Activated naive CD4-positive, alpha-beta T cell treated with anti-CD3 and anti-CD28 coated beads, Interleukin-2, amount 50 U/mL, for 16 hours (primary cell): ENCODE measurements around the gene TSSK3.
"Not testable (repeated sequence)": the region's sequence is repeated elsewhere in the genome, so short reads cannot be mapped to it uniquely, and the experiment has no call there.

Experiments used
- DNase-seq: peaks from one replicate; pipeline ENCODE4 v3.0.0-alpha.2; 2020

Gene TSSK3

GRCh38 chr1:32365445-32365844, 3.1 kb downstream of the TSSK3 start:
- no peak for DNase-seq

GRCh38 chr1:32367912-32368635, 5.7 kb downstream of the TSSK3 start:
- DNase-seq, result no peak

DNA sequence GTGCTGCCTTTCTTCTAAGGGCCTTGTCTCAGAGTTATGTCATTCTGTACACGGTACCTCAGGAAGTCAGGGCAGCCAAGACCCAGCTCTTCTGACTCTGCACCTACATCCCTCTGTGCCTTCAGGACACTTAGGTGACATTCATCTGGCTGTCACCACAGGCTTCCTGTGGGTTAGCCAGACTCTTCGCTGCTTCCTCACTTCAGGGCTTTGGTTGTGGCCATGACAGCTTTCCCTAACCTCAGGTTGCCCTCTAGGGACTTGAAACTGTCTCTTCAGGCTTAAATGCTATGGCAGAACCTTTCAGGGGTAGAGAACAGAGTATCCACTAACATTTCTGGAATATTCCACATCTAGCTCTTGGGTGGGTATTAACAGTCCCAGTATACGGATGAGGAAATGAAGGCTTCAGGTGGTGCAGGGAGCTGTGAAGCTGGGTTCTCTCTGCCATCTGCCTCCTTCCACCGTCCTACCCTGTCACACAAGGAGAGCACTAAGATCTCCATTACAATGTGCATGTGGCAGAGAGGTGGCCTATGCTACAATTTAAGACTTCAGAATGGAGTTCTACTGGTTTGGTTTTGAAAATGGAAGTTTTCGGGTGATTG, 9.9 kb downstream of the TSSK3 start:
- no peak for DNase-seq

DNA sequence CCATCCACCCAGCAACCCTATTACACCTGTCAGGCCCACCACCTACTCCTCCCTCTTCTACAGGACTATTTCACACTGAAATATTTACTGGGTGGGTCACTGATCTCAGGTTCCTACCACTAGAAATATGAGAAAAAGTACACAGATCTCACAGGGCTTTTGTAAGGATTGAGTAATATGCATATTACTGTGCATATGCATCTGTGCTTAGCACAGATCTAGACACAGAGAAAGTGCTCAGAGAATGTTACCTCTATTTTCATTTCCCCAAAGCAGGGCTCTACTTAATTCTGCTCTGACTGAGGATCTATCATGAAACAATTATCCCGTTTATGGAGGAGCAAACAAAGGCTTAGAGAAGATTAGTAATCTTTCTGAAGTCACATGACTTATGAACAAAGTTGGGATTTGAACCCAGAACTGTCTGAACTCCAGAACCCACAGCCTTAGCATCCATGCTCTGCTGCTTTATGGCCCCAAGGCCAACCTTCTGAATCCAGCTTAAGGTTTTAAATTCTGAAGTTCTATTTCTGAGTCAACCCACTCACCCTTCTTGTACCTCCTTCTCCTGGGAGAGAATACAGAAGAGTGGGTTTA, 11.8 kb downstream of the TSSK3 start:
- no peak for DNase-seq

DNA sequence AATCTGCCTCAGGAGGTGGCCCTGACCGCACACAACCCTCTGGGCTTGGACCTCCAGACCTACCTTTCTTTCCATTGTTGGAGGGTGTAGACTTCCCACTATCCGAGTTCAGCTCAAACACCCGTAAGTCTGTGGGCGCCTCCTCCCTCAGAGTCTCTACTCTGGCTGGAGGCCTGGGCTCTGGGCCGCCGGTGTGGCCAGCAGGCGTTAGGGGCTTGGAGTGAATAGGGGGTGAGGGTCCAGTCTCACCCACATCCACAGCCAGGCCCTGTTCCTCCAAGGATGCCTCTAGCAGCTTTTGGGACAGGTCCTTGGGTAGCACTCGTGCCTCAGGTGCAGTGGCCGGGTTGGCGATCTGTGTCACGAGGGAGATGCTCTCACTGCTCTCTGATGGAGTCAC, 13.9 kb downstream of the TSSK3 start:
- DNase-seq, result no peak

DNA sequence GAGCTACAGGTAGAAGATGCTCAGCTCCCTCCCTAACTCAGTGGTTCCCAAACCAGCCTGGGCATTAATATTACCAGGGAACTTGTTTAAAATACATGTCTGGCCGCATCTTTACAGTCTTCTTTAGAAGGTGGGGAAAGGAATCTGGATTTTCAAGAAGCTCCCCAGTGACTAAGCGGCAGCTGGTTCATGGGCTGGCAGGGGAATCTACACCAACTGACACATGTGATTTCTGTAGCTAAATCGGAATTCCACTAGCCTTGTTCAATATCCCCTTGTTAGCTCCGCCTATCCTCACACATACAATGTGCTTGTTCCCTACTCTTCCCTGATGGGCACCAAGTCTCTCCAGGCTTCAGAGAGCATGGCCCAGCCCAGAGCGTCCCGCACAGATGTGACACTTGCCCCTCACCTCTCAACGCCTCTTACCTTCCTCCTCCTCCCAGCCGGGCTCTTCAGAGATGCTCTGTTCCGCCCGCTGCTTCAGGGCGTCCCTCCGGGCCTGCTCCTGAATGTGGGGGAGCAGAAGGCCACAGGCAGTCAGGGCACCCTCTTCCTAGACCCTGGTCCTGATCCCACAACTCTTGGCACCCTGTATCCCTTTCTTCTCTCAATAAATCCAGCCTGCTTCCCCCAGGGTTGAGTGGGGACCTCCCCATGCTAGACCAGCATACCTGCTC, 15.3 kb downstream of the TSSK3 start:
- no peak for DNase-seq

- no peak for DNase-seq
Observed at GRCh38 chr1:32380057-32380456, 17.7 kb downstream of the TSSK3 start.

- no peak for DNase-seq
Observed at GRCh38 chr1:32386676-32387392, 24.5 kb downstream of the TSSK3 start.

GRCh38 chr1:32388641-32389040, 26.3 kb downstream of the TSSK3 start:
- DNase-seq, result no peak

GRCh38 chr1:32390904-32391870, 28.8 kb downstream of the TSSK3 start:
- no peak for DNase-seq

DNA sequence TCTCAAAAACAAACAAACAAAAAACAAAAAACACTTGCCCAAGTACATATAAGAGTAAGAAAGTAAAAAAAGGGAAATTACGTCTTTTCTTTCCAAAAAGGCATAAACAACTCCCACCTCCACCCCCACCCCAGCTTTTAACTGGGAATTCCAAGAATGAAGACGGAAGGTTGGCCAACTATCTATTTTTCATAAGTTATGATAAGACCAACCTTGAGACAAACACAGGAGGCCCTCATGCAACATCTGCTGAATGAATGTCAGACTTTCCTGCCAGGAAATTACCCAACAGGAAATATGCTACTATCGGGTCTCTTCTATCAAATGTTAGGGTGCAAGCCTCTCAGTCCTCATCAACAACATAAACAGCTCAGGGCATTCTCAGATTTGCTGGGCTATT, 30.0 kb downstream of the TSSK3 start:
- no peak for DNase-seq

DNA sequence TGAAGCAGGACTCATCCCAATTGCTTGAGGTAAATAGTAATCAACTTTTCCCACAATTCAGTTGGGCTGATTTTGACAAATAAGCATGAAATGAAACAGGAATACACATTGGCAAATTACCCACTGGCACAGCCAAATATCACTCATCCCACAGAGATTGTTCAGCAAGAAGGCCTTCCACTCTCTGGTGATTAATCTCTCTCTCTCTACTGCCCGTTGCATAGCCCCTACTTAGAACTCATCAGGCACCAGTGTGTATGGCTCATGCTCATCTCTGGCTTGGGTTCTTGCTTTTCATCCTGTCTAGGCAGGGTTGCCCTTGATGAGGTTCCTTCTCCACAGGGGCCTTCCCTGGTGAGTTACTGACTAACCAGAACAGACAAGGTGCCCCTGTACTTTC, 30.8 kb downstream of the TSSK3 start:
- no peak for DNase-seq

DNA sequence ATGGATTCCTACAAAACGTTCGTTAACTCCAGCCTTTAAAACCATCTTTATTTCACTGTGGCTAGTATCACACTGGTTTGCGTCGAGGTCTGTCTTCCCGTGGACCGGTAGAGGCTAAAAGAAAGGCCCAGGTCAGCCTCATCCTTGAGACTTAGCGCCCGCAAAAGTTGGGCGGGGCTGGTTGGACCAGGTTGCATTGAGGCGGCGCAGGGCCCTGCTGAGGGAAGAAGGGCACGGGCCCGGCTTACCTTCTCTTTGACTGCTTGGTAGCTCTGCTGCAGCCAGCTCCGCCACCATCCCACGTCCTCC, 31.4 kb downstream of the TSSK3 start:
- peak; percentile 34 for DNase-seq

GRCh38 chr1:32394141-32394889, 32.0 kb downstream of the TSSK3 start, which contains the start of gene BSDC1:
BSDC1 (minus strand) TSS chr1:32394441; CDS start chr1:32394414, 27 bp downstream.
- peak; percentile 98 for DNase-seq

DNA sequence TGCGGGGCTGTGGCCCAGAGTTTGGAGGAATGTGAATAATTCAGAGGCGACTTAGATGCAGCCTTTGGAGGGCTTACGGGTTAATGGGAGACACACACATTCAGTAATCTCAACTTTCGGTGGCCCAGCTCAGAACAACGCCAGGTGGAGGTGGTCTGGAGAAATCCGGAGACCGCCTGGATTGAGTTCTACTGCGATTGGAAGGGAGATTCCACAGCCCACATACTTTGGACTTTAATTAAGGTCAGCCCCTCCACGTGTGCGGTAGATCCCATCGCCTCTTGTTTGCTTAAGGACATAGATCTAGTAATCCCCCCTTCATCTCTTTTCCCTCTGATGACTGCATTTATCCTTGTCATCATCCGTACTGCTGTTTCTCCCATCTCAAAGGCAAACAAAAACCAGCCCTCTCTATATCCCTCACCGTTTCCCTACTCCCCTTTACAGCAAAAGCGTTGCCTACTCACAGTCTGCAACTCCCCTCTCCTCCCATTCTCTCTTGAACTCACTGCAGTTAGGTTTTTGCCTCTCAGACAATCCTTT, 32.6 kb downstream of the TSSK3 start:
- DNase-seq, result no peak

GRCh38 chr1:32396524-32396923, 34.2 kb downstream of the TSSK3 start:
- DNase-seq, result not testable (repeated sequence)

GRCh38 chr1:32398401-32398800, 36.1 kb downstream of the TSSK3 start:
- DNase-seq, result no peak

DNA sequence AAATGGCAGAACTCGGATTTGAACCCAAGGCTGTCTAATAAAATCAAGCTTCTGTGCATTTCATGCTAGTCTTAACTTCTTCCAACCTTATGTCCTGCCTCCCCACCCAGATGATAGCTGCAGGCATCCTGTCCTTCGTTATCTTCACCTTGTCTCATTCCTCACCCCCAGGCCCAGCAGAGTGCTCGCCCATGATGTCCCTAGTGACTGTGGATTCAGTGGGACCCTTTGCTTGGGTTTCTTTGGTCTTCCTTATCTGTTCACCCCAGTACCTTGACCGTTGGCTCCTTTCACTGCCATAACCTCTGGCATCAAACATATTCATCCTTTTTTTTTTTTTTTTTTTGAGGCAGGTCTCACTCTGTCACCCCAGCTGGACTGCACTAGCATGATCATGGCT, 37.5 kb downstream of the TSSK3 start:
- no peak for DNase-seq

- DNase-seq, result peak; percentile 48
Observed at GRCh38 chr1:32400876-32401631, 38.7 kb downstream of the TSSK3 start.

DNA sequence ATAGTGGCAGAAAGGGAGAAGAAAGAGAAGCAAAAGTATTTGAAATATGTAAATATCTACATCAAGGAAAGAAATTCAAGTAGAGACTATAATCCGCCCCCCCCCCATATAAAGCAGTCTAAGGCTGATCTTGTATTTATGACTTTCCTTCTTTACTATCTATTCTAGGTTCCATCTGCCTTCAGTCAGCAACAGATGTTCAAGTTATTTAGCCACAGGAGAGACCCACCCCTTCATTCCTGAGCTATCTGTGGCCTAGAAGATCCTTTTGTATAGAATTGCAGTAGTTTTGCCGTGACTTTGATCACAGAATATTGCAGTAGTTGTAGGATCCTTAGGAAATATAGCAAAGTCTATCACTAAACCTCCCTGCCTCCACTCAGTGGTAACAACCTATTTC, 42.6 kb downstream of the TSSK3 start:
- no peak for DNase-seq
